Stimulated activated CD8-positive, alpha-beta memory T cell treated with anti-CD3 and anti-CD28 coated beads, Interleukin-4, amount 100 ng/mL, for 48 hours (primary cell): ENCODE measurements around the gene CHN1.

Experiments used
- DNase-seq: peaks from one replicate; pipeline ENCODE4 v3.0.0-alpha.2; 2020

The CHN1 gene

DNA sequence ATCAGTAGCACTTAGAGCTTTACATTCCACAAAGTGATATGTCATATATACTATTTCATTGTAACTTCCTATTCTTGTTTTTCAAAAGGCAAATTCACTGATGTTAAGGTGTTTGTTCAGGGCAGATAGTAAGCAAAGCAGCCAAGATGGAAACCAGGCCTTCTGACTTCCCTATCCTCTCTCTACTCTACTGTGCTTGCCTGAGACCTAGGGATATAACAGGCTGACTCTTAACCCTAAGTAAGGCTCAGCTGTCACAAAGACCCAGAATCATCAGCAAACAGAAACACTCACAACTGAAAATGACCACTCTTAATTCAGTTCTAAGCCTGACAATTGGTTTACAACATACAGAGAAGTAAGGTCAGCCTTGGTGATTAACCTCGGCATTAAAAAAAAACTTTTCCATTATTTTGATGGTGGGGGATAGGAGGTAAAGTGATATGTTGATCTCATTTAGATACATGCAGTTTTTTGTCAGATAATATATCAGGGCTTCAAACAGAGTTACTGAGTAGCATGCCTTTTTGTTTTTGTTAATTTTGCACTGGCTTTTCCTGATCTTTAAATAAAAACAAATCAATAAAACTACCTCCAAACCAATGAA is 145.5 kb downstream of the CHN1 start:
- DNase-seq: no peak

DNA sequence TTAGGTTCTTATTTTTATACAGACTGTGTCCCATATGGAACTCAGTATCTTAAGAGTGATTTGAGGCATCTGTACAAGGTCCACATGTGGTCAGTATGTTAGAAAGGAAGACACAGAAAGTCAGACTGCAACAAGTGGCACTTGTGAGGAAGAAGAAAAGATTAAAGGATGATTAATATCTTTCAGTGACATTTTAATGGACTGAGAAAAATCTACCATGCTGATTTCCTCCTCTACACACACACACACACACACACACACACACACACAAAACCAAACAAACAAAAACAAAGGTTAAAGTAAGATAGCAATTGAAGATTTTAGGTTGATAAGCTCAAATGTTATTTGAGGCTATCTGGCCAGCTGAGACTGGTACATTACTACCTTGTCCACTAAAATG is 146.4 kb downstream of the CHN1 start:
- no peak for DNase-seq

DNA sequence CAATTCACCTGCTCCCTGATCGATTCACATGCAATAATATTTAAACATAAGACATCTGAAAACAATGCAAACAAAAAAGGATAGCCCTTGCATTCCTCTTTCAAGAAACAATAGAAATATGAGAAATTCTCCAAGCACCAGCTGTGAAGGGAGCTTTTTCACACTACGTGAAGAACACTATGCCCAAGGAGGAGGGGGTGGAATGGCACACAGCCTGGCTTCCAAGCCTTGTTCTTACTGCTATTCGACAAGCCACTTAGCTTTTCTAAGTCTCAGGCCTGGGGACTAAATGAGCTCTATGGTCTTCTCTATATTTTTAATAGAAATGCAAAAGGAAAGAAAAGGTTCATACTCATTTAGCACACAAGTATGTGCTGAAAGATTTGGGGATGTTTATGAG is 148.7 kb downstream of the CHN1 start:
- DNase-seq: no peak

DNA sequence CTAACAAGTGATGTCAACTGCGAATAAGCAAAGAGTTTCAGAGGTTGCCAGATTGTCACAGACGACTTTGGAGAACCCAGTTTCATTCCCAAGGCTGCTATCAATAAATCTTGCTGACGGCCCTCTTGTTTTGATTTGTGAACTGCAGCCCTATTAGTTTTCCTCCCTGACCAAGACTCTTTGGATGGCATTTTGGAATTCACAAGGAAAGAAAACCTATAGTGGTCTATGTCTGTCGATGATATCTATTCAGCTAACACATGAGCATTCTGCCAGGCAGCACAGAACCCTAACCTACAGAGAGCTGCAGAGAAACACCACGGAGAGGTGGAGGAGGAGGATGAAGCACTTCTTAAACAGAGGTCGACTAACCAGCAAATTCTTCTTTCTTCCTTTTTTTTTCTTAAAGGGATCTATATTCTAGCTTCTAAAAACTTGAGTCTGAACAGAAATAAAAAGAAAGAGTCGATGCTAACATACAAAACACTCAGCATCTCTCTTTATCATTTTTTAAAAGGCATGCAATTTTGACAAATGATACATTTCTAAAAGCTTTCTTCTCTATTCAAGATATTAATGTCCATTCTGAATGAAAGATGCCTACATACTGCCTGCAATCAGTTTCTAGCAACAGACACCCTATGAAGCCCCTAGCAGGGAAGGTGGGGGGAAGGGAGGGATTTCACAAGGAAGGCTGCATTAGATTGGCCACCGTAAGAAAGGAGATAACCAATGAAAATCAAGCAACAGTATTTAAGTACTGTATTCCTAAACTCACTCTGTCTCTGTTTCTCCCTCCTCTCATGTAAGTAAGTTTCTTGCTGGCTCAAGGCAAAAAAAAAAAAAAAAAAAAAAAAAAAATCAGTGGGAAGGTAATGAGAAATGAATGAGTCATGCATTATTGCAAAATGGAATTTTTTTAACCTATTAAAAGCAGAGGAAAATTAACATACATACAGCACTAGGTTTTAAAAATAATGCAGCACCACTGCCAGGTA is 157.9 kb downstream of the CHN1 start:
- no peak for DNase-seq

DNA sequence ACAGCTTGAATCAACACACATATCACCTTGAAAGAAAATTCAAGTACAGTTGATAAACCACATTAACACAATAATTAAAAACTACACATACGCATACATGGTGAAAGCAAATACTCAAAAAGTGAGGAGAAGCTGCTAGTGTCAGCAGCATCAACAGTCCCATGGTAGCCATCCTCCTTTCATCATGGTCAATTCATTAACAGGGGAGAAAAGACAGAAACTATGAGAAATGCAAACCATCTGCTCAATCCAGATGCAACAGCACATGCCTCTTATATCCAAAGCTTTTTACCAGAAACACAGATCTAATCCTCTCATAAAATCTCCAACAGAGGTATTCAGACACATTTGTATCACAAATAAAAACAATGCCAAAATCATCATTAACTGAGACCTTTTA is 159.0 kb downstream of the CHN1 start:
- no peak for DNase-seq

DNA sequence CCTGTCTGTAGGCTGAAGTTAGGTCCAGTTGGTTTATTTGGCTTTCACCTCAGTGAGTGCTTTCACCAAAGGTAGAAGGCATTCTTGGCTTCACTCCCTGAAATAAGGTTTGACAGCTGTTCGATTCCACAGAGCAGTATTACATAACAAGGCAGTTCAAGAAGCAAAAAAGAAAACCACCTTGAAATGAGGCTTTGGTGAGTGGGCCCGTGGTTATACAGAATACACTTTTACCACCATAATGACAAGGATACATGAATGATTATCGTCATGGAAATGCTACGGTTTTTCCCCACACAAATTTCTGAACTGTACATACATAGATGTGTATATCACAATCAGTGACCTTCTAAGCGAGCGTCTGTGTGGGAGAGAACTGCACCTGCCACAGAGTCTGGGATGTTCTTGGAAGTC is 160.9 kb downstream of the CHN1 start:
- DNase-seq: no peak

DNA sequence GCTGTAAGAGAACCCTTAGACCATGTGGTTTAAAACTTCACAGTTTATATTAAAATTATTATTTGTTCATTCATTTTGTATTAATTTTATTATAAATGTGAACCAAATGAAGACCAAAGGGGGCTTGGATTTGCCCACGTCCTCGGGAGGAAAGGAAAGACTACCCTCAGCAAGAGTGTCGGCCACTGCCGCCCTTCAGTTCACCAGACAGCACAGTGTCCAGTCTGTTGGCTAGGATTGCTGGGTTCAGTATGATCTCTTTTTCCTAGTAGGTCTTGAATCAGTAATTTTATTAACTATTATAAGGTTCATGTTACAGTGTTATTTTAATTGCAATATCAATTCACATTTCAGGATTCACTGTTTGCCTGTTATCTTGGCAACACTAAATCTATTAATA is 162.7 kb downstream of the CHN1 start:
- DNase-seq: no peak

DNA sequence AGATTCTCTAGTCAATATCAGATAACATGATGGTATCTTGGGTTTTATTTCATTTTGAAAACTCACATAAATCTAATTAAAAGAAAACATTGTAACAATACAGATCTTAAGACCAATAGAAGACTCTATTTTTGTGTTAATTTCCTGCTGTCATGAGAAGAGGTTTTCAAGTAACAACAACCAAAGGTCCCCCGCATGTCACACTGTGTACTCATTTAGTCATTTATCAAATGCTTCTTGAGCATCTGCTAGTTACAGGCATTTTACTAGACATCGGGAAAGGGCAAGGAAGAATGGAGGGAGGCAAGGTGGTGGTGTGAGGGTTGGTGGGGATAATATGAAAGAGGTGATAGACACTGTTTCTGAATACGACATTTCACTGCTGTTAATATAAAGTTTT is 163.2 kb downstream of the CHN1 start:
- no peak for DNase-seq

DNA sequence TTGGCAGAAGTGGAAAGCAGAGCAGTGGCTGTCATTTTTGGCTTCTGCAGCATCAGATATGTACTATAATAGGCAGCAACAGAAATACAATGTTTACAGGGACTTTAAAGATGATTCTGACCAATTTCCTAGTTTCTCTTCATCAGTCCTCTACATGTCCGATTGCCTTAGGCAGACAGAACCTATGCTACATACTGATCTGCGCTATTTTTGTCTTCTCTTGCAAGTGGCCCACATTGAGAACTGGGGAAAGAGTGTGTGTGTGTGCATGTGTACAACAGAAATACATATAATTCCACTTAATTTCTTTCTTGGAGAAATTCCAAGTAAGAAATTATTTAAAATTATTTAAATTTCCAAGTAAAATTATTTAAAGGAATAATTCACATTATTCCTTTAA is 163.8 kb downstream of the CHN1 start:
- DNase-seq: no peak

DNA sequence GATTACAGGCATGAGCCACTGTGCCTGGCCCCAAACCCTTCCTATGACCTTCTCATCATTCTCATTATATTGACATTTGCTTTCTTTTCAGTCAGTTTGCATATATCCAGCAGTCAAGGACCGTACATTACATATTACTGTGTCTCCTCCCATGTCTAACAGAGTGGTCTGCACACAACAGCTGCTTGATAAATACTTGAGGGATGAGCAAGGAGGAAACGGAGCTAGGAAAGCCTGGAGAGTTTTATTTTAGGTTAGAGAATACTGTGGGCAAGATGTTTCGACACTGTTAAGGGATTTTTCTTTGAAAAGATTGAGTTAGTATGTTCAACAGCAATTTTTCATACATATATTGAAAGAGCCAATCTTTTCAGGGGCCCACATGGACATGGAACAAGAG is 164.7 kb downstream of the CHN1 start:
- no peak for DNase-seq

DNA sequence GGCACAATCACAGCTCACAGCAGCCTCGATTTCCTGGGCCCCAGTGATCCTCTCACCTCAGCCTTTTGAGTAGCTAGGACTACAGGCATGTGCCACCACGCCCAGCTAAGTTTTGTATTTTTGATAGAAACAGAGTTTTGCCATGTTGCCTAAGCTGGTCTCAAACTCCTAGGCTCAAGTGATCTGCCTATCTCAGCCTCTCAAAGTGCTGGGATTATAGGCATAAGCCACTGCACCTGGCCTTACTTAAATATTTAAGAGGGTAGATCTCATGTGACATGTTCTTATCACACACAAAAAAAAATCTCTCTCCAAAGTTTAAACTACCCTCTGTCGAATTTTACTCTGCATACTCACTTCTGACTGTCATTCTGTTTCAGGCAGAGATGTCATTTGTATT is 165.5 kb downstream of the CHN1 start:
- DNase-seq: no peak

DNA sequence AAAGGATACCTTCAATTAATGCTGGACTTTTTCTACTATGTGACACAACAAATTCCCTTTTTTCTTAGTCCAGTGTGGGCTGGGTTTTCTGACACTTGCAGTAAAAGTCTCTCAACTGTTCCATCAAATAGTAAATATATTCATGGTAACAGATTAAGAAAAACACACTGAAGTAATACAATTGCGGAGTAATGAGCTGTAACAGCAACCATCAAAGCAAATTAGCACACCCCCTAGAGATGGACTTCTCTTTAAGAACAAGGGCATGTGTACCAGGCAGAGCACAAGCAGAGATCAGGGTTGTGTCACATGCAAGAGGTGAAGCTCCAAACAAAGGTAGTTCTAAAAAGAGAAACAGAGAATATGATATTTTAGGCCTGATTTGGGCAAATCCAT is 168.2 kb downstream of the CHN1 start:
- DNase-seq: no peak

DNA sequence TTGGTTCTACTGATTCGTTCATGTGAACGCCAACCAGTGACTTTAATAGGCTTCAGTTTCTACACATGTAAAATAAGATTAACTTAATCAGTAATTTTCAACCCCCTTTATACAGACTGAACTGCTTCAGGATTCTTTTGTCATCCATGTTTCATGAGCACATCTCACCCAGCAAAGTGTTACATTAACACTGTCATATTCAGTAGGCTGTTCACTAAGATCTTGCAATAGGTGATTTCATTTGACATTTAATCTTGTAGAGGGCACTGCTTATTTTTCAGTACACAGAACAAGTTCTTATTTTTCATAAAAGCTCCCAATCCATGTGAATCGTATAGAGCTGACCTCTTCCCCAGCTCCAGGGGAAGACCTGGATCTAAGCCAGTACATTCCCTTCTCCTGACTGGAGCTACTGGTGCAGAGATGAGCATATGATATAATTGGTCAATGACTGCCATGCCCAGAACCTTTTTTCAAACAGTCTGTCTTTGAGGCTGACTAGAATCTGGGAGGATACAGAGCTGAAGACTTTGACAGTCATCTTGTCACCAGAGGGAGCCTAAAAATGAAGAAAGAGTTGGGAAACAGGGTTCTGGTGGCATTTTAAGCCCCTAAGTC is 168.7 kb downstream of the CHN1 start:
- no peak for DNase-seq

DNA sequence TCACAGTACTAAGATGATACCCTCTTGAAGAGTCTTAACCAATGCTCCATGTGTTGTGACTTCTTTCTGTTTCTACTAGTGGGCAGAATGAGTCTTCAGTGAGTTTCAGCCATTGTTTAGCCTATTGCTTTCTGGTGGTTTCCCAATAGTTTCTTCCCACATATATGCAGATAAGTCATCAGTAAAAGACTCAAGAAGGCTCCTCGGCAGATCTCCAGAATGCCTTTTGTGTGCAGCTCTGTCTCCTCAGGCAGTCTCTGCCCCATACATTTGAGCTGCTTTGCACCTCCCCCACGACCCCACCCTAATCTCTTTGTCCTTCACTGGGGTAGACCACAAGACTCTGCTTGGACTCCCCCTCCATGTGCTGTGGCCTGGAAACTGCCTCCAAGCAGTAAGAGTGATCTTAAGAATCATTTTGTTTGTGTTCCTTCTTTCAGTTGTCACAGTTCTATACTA is 169.4 kb downstream of the CHN1 start:
- DNase-seq: peak; percentile 69

DNA sequence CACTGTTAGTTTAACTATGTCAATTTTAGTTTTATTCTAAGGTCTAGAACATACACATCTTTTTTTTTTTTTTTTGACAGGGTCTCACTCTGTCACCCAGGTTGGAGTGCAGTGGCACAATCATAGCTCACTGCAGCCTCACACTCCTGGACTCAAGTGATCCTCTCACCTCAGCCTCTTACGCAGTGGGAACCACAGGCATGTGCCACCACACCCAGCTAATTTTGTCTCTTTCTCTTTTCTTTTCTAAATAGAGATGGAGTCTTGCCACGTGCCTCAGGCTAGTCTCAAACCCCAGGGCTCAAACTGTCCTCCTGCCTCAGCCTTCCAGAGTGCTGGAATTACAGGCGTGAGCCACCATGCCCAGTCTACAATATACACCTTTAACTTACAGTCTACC is 171.4 kb downstream of the CHN1 start:
- DNase-seq: no peak

DNA sequence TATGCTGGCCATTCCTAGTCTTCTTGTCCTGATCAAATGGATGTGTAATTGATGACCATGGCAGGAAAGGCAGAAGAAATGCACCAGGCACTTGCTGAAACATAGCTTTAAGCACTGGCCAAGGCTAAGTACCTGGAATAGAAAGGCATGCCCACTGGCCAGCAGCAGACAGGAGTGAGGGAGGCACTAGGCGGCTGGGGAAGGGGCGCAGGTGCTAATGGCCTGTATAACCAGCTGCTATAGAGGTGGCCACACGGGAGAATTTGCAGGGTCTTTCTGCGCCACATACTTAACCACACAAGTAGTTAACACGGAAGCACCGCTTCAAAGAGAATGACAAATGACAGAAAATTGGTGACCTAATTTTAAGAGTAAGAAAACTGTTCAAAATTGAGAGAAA is 174.6 kb downstream of the CHN1 start:
- DNase-seq: no peak

DNA sequence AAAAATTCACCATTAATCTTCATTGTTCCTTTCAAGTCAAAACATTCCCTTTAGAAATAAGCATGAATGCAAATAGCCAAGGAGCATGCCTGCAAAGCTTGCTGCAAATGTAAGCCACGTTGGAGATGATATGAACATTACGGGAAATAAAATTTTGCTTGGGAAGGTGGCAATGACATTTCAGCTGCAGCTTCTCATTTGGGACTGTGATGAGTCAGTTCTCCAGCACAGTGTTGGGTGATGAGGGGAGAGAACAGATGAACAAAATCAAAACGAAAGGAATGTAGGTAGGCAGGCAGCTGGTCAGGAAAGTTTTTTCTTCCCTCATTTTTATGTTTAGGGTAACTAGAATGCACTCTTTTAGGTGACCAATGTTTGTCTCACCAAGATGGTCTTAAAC is 175.6 kb downstream of the CHN1 start:
- DNase-seq: no peak

DNA sequence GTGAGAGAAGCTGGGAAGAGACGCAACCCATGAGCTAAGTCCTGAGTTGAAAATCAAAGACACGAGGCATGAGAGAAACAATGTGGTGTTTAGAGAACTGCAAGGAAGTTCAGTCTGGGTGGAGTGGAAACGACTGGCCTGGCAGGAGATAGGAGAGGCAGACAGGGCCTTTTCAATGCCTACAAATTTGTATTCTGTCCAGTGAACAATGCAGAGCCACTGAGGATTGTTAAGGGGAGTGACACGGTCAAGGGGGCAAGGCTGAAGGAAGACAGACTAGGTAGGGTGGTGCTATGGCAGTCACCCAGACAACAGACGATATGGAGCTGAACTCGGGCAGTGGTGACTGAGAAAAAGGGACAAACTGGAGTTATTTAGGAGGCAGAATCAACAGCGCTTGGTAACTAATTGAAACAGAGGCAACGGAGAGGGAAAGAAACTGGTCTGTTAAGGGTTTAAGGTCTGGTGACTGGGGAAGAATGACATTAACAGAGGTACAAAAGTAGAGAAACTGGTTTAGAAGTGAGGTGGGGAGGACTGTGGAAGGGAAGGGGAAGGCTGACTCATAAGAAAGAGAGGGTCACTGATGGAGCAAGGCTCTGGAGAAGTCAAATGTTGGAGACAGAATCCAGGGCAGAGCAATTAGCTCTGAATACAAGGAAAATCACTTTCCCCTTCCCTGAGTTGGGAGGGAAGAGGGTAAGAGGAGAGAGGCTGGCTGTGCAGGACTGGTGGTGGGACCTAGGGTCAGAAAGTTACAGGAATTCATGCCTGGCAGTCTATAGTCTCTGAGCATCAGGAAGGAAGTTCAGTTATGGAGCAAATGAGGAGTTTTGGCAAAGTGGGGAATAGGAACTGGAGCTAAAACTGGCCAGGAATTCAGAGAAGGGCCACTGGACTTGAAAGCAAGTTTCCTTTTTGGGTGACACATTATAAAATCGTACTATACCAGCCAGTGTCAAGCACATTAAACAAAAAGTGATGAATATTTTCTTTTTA is 177.5 kb downstream of the CHN1 start:
- no peak for DNase-seq

DNA sequence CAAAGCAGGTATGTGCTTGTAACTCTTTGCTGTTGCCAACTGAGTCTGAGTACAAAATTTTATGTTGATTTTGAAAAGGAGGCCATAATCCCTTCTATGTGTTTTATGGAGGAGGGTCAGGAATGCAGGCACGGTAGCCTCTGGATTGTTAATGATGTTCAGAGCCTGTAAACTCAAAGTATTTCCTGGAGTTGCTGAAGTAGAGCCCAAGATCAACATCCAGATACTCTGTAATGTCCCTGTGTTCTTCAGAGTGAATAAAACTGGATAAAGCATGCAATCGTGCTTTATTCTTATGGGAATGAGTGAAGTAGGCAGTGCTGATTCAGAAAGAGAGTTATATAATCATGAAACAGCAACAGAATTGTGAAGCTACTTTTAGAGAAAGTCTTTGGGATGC is 179.1 kb downstream of the CHN1 start:
- DNase-seq: no peak

DNA sequence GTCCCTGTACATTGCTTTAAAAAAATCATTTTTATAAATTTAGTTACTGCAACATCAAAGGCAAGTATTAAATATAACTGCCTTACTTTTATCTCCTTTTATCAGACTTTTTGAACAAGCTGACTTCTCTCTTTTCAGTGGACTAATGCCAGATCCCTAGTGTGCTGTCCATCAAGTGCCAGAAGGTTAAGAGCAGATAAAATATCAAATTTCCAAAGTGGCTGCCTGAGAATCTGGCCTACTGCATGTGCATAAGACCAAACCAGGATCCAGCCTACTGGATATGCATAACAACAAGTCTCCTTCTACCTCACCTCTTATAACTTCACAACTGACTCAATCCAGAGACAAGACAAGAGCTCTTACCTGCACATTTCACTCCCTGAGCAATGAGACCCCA is 181.1 kb downstream of the CHN1 start:
- no peak for DNase-seq

DNA sequence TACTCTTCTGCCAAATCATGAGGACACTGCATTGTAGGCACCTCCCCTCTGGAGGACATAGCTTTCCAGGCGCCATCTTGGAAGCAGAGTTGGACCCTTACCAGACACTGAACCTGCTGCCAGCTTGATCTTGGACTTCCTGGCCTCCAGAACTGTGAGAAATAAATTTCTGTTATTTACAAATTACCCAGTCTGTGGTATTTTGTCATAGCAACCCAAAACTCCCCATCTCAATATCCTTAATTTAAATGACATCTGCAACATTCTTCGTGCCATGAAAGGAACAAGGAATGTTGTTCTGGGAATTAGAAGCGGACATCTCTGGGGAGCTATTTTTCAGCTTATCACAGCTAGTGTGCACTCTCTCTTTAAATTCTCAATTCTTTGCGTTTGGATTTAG is 183.6 kb downstream of the CHN1 start:
- DNase-seq: no peak

DNA sequence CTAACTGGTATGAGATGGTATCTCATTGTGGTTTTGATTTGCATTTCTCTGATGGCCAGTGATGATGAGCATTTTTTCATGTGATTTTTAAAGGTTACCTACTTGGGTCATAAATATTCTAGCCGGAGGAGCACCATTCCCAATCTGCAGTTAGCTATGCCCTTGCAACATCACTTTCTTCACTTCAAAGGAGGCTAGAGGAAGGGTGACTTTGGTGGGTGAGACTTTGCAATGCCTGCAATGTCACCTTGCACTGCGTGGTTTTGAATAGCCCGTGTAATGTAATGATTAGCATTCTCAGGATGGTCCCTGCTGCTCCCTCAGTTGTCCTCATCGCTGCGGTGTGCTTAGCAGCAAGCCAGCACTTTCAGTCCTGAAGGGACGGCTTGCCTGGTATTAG is 184.8 kb downstream of the CHN1 start:
- DNase-seq: no peak

DNA sequence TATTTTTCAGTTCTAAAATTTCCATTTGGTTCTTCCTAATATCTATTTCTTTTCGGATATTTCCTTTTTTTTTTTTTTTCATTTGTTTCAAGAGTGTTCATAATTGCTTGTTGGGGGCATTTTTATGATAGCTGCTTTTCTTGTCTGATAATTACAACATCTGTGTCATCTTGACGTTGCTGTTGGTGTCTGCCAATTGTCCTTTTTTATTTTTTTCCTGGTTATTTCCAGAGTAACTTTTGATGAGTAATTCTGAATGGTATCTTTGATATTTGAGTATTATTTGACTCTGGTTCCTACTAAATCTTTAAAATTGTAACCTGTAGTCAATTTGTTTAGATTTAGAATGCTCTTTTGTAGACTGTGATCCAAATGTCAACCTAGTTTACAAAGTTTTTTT is 189.7 kb downstream of the CHN1 start:
- no peak for DNase-seq
